Measurements from ENCODE around the gene COL24A1.
"Not testable (repeated sequence)": the region's sequence is repeated elsewhere in the genome, so short reads cannot be mapped to it uniquely, and the experiment has no call there.

COL24A1 gene

DNA sequence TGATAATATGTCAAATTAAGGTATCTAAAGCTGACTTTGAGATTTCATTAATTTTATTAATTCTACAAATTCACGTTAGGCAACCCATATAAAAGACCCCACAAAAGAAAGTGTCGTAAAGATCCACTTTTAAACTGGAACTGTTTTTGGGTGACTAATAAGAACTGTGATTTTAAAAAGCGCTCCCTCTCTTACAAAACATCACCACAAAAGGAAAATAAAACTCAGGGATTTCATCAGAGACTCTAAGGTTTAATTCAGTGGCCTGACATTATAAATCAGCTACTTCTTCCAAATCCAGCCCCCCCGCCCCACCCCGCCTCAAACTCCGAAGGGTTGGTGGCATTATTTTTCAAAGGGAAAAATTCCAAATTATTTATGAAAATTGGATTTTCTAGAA, 2.7 kb downstream of the COL24A1 start:
- no peak for DNase-seq (ENCODE audit: low read depth in 2 of 2, low spot score in 1 of 2)

DNA sequence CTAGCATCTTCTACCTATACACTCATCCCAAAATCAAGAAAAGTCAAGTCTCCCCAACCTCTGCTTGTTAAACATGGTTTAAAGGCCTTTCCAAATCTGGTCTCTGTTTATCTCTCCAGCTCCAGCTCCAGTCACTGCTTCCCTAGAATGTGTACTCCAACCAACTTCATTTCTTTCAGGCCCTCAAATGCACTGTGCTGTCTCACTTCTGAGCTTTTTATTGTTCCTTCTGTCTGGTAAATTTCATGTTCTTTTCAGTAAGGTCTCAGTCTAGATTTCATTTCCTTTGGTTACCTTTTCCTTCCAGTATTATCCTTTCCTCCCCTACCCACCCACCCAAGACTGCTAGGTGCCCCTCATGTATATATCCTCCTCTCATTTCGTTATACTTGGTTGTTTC, 3.7 kb downstream of the COL24A1 start:
- no peak for DNase-seq (ENCODE audit: low read depth in 2 of 2, low spot score in 1 of 2)

DNA sequence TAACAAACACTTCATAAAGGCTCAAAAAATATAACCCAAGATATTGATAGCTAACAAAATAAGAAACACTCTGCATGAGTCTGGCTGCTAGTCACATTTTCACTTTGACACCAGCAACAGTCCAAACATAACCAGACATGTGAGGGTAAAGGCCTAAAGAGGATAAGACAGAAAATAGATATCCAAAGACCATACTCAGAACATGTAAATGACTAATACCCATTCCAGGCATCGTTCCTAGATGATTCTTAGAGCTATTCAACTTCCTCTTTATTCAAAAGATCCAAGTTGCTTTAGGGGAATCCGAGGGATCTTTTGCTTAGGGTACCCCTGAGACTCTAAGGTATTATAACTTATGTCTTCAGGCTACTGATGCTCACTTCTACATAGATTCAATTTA, 5.1 kb downstream of the COL24A1 start:
- no peak for DNase-seq (ENCODE audit: low read depth in 2 of 2, low spot score in 1 of 2)

DNA sequence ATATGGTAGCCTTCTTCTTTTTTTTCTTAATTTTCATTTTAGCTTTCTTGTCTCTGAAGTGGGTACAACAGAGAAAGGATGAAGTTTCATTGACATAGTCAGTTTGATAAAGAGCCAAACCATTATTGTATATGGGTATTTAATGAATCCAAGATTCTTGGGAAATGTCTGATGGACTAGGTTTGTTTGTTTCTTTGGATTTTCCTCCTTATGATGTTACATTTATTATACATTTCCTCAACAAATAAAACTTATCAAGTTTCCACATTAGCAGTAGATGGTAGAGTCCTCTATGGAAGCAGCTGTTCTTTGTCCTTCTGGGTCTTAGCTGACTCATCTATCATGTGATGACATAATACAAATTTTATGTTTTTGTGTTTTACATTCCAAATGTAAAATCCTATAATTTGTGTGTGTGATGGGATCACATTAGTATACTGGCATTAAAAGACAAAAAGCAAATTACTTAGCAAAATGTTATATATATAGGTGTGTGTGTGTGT, 6.0 kb downstream of the COL24A1 start:
- DNase-seq (ENCODE audit: low read depth in 2 of 2, low spot score in 1 of 2) = no peak

DNA sequence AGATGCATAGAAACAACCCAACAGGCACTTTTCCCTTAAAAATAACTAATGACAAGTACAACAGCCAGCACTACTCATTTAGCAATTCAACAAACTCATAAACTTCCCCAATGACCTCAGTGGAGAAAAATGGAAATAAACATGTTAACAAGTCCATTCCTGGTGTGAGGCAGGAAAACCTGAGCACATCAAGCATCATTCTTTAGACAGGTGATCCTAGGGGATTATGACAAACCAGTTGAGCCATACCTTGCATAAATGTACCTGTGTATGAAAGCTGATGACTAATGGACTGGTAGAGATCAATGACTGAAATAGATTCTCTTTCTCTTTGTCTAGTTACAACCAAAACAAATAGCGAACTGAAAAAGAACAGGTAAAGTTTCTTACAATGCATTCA, 7.0 kb downstream of the COL24A1 start:
- no peak for DNase-seq (ENCODE audit: low read depth in 2 of 2, low spot score in 1 of 2)

DNA sequence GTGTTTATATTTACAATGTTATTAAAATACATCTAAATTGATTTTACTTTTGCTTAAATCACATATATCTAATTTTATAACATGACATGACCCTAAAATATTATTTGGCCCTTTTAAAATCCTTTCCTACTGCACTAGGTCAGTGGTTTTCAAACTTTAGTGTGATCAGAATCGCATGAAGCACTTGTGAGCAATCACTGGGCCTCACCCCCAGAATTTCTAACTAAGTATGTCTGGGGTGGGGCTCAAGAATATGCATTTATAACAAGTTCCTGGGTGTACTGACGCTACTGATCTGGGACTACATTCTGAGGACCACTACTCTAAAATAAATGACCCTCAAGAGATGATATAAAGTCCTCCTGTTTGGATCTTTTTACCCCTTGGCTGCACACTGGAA, 8.8 kb downstream of the COL24A1 start:
- no peak for DNase-seq (ENCODE audit: low read depth in 2 of 2, low spot score in 1 of 2)

DNA sequence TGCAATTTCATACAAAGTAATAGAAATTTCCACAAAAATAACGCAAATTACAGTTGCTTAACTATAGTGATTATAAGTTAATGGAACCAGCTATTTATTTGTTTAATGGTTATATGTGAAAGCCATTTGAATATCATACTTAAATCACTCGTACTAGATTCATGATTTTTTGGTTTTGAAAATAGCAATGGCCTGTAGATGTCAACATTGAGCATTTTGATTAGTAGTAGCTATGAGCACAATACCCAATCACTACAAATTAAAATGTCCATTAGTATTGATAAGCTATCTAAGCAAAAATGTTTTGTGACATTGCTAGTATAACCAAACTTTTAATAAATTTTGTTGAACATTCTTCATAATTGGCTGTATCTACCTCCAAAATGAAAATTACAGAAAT, 10.0 kb downstream of the COL24A1 start:
- no peak for DNase-seq (ENCODE audit: low read depth in 2 of 2, low spot score in 1 of 2)

DNA sequence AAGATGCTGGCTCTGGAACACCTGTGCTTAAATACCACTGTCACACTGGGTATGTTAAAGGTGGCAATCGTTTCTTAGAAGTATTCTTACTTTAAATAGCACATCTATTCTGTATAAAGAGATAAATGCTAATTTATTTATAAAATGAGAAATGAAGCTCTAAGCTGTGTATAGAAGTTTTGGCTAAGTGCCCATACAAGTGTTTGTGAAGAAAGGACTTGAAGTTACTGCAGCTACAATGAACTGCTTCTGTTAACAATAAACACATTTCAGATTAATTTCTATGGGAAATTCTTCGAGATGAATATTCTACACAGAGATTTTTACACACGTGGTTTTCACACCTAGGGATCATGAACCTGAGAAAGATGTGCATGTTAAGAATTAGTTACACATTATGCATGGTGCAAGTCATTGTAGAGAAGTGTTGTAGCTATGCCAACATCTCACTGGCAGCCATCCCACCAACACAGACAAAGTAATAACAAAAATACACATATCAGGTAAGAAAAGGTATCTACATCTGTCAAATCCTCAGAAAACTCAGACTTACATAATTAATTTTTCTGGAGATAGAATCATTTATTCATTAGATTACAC, 16.2 kb downstream of the COL24A1 start:
- DNase-seq (ENCODE audit: low read depth in 2 of 2, low spot score in 1 of 2) = no peak

DNA sequence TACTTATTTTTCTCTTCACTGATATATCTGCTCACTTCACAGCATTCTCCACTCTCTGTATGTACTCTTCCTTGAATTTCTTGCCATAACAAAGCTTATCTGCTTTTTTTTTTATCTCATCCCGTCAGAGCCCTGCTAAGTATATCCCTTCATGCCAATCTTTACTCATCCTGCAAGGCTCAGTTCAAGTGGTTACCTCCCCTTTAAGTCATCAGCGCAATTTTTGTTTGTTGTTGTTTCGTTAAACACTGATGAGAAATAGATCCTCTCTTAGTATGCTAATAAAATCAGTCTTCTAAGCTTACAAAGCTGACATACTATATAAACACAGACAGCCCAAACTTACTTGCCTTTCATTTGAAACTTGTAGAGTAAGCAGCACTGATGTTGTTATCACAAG, 17.8 kb downstream of the COL24A1 start:
- no peak for DNase-seq (ENCODE audit: low read depth in 2 of 2, low spot score in 1 of 2)

DNA sequence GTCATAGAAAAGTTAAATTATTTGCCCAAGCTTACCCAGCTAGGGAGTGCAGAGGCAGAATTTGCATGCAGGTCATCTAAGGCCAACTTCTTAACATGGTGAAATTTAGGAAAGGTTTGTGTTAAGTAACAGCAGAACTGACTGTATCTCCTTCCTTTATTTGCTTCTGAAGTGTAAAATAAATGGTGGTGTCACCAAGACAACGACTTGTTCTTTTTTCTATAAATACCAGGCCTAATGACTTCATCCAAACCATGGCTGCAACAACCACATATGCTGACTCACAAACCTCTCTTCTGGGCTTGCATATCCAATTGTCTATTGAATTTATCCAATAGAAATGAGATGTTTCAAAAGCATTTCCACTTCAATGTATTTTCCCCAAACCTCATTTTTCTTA, 19.1 kb downstream of the COL24A1 start:
- DNase-seq (ENCODE audit: low read depth in 2 of 2, low spot score in 1 of 2) = no peak

DNA sequence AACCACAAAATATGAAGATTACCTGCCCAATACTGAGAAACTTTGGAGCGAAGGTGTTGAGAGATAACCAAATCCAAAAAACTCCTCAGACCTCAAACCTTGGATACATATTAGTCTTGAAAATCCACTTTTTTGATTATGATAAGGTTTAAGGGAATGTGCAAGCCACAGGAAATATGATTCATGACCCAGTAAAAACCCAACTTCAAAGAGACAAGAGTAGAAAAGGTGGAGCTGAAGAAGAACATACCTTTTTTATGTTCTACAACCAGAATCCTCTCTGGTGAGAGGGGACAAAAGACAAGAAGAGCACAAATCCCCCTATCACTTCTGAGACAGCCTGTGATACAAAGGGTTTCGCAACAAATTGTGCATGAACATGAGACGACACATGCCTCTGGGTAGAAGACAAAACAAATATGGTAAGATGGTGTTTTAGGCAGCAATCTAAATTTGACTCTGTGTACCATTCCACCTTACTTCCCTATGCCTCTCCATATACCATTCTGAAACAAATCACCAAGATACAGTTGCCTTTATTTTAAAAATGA, 37.3 kb downstream of the COL24A1 start:
- no peak for DNase-seq (ENCODE audit: low read depth in 2 of 2, low spot score in 1 of 2)

DNA sequence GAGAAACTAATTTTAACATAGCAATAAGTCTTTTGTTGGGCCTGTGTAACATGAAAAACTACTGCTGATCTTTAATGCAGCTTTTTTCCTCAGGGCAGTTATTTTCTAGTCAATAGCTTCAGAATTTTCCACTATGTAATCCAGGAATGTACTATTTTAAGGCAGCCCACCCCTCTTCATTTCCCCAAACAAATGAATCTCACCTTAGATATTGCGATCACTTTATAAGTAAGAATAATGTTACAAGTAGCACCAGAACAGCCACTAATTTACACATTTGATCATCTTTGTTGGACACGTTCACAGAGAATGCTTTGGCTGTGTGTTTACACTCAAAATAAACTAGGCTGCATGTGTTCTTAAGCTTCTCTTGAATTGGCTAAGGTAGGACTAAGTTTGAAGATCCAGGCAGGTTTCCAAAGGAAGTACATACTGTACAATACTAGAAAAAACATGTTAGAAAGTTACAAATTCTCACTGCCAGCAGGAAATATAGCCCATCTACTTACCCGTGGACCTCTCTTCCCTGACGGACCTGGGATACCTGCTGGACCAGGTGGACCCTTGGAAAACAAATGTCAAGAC, 41.7 kb downstream of the COL24A1 start:
- no peak for DNase-seq (ENCODE audit: low read depth in 2 of 2, low spot score in 1 of 2)

DNA sequence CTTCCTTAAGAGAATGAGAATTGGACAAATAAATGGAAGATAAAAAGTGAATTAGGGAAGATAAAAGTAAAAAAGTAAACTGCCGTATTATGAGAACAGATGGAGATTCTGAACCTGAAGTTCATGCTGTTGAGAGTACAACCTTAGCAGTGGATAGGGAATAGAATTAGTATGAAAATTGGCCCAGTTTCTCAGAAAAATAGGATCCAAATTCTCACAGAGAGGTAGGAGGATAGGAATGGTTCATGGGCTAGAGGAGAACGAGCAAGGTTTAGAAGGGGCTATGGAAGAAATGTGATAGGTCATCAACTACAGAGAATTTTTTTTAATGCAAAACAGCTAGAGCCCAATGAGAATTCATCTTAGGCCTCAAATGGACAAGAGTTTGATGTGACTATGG, 42.3 kb downstream of the COL24A1 start:
- no peak for DNase-seq (ENCODE audit: low read depth in 2 of 2, low spot score in 1 of 2)

DNA sequence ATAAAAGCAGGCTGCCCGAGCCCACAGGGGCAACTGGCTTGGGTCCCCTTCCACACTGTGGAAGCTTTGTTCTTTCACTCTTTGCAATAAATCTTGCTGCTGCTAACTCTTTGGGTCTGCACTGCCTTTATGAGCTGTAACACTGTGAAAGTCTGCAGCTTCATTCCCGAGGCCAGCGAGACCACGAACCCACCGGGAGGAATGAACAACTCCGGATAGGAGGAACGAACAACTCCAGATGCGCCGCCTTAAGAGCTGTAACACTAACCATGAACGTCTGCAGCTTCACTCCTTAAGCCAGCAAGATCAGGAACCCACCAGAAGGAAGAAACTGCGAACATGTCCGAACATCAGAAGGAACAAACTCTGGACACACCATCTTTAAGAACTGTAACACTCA, 45.0 kb downstream of the COL24A1 start:
- not testable (repeated sequence) for DNase-seq (ENCODE audit: low read depth in 2 of 2, low spot score in 1 of 2)

DNA sequence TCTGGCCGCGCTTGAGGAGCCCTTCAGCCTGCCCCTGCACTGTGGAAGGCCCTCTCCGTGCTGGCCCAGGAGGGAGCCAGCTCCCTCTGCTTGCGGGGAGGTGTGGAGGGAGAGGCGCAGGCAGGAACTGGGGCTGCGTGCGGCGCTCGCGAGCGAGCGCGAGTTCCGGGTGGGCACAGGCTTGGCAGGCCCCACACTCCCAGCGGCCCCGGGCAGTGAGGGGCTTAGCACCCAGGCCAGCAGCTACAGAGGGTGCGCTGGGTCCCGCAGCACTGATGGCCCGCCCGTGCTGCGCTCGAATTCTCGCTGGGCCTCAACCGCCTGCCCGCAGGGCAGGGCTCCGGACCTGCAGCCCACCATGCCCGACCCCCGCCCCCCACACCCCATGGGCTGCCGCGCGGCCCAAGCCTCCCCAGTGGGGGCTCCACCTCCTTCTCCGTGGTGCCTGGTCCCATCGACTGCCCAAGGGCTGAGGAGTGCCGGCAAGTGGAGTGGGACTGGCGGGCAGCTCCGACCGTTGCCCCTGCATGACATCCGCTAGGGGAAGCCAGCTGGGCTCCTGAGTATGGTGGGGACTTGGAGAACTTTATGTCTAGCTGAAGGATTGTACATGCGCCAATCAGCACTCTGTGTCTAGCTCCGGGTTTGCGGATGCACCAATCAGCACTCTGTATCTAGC, 46.0 kb downstream of the COL24A1 start:
- no peak for DNase-seq (ENCODE audit: low read depth in 2 of 2, low spot score in 1 of 2)

DNA sequence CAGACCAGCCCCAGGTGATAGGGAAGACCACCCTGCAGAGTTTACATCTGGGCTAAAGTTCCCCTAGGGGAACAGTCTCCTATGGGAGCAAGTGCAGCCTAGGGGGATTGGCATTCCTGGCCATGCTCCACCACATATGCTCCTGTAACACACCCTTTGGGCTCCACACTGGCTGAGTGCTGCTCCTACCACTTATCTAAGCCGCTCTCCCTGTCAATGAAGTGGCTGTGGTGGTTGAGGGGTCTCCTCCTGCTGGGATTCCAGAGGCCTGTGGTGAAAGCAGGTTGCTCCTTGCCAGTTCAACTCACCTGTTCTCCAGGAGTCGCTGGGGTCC, 51.1 kb downstream of the COL24A1 start:
- no peak for DNase-seq (ENCODE audit: low read depth in 2 of 2, low spot score in 1 of 2)

DNA sequence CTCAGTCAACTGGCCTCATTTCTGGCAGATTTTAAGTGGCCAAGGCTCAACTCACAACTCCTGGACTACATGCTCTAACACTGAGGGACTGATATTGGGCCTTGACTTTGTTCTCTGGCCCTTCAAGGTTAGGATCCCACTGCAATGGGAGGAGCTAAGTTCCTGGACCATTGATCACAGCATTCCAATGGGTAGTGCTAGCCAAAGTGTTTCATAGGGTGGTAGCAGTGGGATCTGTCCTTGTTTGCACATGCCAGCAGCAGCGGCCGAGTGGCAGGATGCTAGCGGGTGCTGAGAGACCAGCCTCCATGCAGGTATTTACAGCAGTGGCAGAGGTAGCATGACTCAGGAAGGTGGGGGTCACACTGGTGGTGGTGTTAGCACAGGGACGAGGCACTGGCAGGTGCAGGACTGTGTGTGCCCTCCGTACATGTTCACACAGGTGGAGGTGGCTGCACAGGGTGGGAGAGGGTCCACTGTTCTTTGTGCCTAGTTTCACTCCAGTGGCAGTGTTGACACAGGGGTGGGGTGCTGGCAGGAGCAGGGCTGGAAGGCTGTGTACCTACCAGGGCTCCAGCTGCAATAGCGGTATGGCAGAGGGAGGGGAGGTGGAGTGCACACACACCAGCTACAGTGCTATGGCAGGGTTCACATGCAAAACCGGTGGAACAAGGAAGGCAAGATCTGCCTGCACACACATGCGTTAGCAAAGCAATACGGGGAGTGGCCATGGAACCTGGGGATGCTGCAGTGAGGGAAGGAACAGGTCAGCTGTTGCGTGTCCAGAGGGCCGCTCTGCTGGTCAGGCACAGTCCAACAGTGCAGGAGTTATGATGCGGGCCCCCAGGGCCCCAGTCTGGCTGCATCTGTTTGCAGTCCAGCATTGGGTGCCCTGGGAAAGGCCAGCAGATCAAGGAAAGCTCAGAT, 51.7 kb downstream of the COL24A1 start:
- no peak for DNase-seq (ENCODE audit: low read depth in 2 of 2, low spot score in 1 of 2)

DNA sequence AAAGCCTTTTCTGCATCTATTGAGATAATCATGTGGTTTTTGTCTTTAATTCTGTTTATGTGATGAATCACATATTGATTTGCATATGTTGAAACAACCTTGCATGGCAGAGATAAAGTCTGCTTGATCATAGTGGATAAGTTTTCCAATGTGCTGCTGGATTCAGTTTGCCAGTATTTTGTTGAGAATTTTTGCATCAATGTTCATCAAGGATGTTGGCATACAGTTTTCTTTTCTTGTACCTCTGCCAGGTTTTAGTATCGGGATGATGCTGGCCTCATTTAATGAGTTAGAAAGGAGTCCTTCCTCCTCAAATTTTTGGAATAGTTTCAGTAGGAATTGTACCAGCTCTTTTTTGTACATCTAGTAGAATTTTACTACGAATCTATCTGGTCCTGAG, 55.0 kb downstream of the COL24A1 start:
- DNase-seq (ENCODE audit: low read depth in 2 of 2, low spot score in 1 of 2) = no peak

DNA sequence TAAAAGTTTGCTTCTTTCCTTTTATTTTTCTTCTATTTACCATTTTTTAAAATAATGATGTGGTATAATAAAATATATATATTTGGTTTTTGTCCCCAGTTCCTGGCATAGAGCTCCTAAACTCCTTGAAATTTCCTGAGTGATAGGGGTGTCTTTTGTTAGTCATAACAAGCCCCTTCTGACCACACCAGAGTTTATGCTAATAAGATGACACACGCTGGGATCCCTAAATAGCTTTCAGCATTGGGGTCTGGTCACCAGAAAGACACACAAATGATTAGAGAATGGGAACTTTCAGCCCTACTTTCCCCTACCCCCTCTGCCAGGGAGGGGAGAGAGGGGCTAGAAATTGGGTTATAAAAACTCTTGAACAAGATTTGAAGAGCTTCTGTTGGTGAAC, 56.2 kb downstream of the COL24A1 start:
- no peak for DNase-seq (ENCODE audit: low read depth in 2 of 2, low spot score in 1 of 2)

DNA sequence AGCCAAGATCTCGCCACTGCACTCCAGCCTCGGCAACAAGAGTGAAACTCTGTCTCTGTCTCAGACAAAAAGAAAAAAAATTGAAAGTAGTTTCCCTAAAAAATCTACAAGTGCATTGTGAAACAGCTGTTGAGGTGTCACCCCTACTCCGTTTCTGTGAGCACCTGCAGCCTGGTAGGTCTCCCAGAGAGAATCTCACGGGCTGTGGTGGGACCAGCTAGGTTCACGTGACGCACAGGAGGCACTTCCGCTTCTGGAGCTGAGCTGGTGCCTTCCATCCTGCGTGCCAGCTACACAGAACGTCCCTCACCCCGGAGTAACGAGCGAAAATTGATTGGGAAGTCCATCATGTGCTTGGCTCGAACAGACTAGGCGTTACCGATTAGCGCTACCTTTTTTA, 66.8 kb downstream of the COL24A1 start:
- DNase-seq (ENCODE audit: low read depth in 2 of 2, low spot score in 1 of 2) = no peak

DNA sequence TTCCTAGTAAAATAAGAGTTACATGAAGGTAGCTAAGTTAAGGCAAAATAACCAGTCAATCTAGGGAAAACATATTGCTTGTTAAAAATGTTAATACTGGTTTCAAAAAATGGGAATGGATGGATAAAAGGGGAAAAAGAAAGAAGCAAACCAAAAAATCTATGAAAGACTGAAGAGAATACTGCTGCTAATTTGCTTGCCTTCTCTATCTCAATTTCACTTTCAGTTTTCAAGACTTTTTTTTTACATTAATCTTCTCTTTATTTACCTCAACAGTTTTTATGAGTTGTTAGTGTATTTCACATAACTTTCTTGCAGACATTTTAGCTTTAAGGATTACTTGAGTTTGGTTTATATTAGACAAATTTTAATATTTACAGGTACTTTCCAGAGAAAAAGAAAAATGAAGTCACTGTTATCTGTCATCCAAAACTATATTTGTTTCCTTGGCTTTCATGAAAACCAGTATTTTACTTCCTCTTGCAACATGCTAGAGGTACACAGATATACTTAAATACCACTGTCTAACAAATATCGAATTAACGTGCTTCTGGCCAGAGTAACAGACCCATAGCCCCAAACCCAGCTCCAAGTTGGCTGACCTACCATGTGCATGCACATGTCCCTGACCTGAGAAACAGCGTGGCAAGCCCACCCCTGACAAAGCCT, 70.7 kb downstream of the COL24A1 start:
- DNase-seq (ENCODE audit: low read depth in 2 of 2, low spot score in 1 of 2) = no peak
